GM15510 (cell line): Measurements from ENCODE around the gene KRTAP21-3.

Source experiments
- POLR2A ChIP-seq: IDR thresholded peaks from 3 replicates; pipeline ENCODE4 v1.6.1; 2011; ENCODE audit warnings: borderline replicate concordance; ENCODE audit not compliant: insufficient read length; ENCODE audit errors: extremely low read depth

KRTAP21-3 gene

DNA sequence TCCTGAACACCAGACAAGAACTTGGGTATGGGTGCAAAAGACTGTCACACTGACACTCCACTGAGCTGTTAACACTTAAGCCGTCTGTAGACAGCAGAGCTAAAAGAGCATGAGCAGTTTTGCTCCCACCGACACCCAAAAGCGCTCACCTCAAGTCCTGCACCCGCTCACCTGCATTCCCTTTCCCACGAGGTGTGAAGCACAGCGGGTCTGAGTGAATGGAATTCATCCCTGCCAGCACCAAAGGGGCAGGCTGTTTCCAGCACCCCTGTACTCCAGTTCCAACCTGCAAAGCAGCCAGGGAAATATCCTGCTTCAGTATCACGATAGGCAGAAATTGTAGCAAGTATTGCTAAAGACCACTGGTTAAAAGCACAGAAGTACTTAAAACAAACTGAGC lies 28.8 kb downstream of the KRTAP21-3 start:
- no peak for TF ChIP-seq POLR2A

GRCh38 chr21:30684506-30684905 lies 34.1 kb downstream of the KRTAP21-3 start:
- no peak for TF ChIP-seq POLR2A

DNA sequence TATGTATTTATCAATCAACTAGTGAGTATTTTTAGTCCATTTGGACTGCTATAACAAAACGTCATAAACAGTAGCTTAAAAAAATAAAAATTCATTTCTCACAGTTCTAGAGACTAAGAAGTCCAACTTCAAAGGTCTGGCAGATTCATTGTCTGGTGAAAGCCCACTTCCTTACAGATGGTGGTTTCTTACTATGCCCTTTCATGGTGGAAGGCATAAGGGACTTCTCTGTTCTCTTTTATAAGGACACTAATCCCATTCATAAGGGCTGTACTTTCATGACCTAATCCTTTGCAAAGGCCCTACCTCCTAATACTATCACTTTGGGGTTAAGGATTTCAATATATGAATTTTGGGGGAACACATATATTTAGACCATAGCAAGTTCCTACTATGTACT lies 38.0 kb downstream of the KRTAP21-3 start:
- TF ChIP-seq POLR2A = no peak

- TF ChIP-seq POLR2A = no peak
These were observed 41.8 kb downstream of the KRTAP21-3 start for GRCh38 chr21:30676737-30677136.

- TF ChIP-seq POLR2A = no peak
These were observed 44.3 kb downstream of the KRTAP21-3 start for GRCh38 chr21:30674312-30674711.

- no peak for TF ChIP-seq POLR2A
These were observed 45.5 kb downstream of the KRTAP21-3 start for GRCh38 chr21:30672985-30673650.

- no peak for TF ChIP-seq POLR2A
These were observed 49.8 kb downstream of the KRTAP21-3 start for GRCh38 chr21:30668776-30669175.
